Measurements from ENCODE around the gene NIPA2.

DNA sequence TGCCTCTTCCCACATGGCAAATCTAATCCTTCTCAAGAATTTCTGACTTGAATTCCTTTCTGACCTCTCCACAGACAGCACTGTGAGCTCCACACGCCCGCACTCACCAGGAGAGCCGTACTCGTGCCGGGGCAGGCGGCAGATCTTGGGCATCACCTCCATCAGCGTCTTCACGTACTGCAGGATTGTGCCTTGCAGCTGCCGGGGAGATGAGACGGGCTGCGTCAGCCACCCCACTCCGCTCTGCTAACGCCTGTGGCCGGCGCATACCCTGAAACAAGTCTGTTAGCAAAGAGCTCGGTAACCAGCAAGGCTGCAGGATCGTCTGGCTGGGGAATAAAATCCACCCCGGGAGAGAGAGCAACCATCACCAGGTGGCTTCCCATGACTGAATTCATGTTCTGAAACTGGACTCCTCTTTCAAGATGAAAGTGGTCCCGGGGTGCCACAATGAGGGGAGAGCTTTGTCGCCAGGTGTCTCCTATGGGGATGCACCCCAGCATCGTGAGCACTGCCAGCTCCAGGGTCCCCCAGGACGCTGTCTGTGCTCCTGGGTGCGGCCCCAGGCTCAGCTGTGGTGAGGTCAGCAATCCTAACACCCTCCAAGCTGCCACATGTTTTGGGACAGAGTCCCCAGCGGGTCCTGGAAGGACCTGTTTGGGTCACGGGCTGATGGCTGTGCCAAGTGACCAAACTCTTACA, 43.4 kb downstream of the NIPA2 start:
- TF ChIP-seq CTCF (conservative IDR thresholded peaks at IDR 0.05 in 1 of 2, IDR thresholded peaks at IDR 0.05 in 1 of 2; ENCODE audit: low read depth in 1 of 2, low read length in 2 of 2) (no peak), EZH2 (IDR thresholded peaks at IDR 0.05; ENCODE audit: low read length, missing control alignments) (no peak)
